HG03354 (cell line): Measurements from ENCODE around the gene ADAD2.
"Not testable (repeated sequence)": the region's sequence is repeated elsewhere in the genome, so short reads cannot be mapped to it uniquely, and the experiment has no call there.

Source experiments
- ATAC-seq: cut with Tn5 transposase; IDR thresholded peaks from one replicate; pipeline ENCODE4 v1.9.1; 2021; ENCODE audit warnings: mild to moderate bottlenecking; ENCODE audit not compliant: unreplicated experiment, poor library complexity, severe bottlenecking

The ADAD2 gene

DNA sequence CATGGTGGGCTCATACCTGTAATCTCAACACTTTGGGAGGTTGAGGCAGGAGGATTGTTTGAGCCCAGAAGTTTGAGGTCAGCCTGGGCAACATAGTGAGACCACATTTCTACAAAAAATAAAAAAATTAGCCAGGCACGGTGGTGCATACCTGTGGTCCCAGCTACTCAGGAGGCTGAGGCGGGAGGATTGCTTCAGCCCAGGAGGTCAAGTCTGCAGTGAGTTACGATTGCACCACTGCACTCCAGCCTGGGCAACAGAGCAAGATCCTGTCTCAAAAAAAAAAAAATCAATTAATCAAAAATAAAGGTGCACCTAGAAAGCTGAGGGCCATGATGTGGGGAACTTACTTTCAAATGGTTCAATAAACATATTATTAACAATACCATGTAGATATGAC is 25.2 kb downstream of the ADAD2 start:
- ATAC-seq, result not testable (repeated sequence)

GRCh38 chr16:84218176-84218823 is 27.3 kb downstream of the ADAD2 start:
- no peak for ATAC-seq

- ATAC-seq, result no peak
Measured at GRCh38 chr16:84218956-84219355, 28.0 kb downstream of the ADAD2 start.

- no peak for ATAC-seq
Measured at GRCh38 chr16:84220851-84221250, 29.9 kb downstream of the ADAD2 start.

GRCh38 chr16:84223456-84223855 is 32.5 kb downstream of the ADAD2 start:
- ATAC-seq, result no peak

DNA sequence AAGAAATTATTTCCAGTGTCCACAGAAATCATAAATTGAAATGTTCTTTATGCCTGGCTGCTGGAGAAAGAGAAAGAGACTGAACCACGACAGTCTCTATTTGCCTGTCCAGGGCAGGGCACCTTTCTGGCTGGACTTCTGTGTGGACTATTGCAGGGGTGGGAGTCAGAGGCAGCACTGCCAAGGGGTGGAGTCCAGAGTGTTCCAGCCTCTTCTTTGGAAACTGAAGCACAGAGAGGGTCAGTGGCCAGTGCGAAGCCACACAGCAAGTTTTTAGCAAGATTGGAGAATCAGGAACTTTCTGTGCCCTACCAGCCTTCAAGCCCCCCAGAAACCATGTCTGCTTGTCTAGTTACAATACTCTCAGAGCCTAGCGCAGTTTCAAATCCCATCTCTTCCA is 33.6 kb downstream of the ADAD2 start:
- no peak for ATAC-seq

- no peak for ATAC-seq
Measured at GRCh38 chr16:84225126-84225525, 34.2 kb downstream of the ADAD2 start.

DNA sequence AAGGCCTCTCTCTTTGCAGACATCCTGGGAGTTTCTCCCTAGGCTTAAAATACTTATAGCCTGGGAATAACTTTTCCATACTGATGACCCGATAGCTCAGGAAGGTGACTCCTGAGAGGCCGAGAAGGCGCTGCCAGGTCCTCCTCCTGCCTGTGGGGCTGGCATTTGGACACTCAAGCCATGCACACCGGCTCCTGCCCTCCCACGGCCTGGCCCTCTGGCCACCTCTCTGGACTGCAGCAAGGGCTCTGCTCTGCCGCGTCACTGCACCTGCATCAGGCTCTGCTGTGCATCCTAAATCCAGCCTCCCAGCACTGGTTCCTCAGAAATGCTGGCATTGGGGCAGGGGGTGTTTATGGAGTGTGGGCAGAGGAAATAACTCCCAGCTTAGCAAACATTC is 34.6 kb downstream of the ADAD2 start:
- no peak for ATAC-seq

DNA sequence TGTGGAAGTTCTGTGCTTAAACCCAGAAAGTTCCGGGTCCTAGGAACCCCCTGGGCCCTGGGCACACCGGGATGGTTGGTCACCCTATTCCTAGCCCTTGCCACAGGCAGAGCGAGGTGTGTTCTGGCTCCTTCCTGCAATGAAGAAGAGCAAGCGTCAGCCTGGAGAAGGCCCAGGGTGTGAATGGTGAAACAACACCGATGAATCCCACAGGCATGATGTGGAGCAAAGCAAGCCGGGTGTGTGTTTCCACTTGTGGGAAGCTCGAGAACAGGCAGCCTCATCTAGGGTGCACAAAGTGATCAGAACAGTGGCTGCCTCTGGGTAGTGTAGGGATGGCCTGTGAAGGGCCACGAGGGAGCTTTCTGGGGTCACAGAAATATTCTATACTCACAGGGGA is 35.1 kb downstream of the ADAD2 start:
- ATAC-seq, result no peak

DNA sequence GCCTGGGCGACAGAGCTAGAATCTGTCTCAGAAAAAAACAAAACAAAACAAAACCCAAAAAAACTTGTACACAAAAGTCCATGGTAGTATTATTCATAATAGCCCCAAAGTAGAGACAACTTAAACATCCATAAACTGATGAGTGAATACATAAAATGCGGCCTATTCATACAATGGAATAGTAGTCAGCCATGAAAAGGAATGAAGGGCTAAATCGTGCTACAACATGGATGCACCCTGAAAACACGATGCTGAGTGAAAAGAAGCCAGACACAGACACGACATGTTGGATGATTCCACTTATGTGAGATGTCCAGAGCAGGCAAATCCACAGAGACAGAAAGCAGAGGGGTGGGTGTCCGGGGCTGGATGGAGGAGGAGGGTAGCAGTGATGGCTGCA is 36.6 kb downstream of the ADAD2 start:
- ATAC-seq, result no peak

DNA sequence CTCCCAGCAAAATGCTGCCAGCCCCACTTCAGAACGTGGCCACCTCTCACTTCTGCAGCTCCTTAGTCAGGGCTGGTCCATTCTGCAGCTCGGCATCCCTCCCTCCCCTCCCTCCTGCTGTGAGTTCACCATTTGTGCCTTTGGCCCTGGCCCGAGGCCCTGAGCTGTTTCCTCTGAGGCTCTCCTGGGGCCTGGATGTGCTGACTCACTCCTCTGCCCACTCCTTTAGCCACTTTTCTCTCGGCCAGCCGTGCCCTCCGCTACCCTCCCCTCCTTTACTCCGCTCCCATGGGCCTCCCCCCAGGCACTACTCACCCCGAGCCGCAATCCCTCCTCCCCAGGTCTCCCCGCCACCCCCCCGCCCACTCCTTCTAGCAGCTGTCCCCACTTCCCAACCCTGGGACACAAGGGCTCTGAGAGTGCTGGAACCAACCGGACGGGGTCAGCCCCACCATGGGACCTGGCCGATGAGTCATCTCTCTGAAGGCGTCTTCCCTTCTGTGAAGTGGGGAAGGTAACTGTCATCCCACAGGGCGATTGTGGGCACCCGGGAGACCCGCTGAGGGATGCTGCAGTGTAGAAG is 37.4 kb downstream of the ADAD2 start:
- no peak for ATAC-seq

DNA sequence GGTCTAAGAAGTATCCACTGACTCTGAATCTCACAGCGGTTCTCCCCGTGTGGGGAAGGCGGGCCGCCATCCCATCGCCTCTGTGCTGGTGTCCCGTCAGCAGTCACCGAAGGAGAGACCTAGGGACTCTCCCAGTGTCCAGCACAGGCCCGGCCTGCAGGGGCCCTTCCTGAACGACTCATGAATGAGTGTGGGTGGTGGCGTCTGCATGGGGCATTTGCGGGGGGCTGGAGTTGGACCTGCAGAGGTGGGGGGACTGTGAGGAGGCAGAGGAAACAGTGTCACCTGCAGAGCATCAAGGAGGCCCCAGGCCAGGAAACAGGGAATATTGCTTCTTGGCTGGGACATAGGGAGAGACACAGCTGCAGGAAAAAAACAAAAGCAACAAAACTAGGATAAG is 38.5 kb downstream of the ADAD2 start:
- ATAC-seq, result no peak

DNA sequence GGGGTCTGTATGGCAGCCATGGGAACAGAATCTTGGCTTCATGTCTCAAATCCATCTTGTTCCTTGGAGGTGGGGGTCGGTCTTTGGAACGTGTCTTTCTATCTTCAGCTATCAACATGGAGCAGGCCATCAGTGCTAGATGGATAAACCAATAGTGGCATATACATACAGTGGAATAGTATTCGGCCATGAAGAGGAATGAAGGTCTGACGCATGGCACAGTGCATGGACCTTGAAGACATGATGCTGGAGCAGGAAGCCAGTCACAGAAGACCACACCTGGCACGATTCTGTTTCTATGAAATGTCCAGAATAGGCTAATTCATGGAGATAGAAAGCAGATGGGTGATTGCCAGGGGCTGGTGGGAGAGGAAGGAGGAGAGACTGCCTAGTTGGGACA is 41.1 kb downstream of the ADAD2 start:
- no peak for ATAC-seq

- no peak for ATAC-seq
Measured at GRCh38 chr16:84232969-84233368, 42.0 kb downstream of the ADAD2 start.

- ATAC-seq, result no peak
Measured at GRCh38 chr16:84233748-84234147, 42.8 kb downstream of the ADAD2 start.

GRCh38 chr16:84234321-84235241 is 43.6 kb downstream of the ADAD2 start:
- ATAC-seq, result no peak

DNA sequence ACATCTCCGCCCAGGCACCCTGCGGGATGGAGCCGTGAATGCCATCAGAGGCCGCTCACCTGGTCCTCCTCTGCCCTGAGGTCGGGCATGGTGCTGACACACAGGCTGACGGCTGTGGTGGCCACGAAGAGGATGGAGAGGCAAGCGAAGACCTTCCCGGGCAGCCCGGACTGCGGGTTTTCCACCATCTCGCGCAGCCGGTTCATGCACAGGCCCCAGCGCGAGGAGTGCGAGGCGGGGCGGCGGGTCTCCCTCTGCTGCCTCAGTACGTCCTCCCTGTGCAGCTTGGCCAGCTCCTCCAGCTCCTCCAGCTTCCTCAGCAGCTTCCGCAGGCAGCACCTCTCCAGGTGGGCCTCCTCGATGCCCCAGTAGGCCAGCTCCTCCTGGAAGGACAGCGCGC is 45.7 kb downstream of the ADAD2 start:
- ATAC-seq, result no peak

- ATAC-seq, result no peak
Measured at GRCh38 chr16:84237994-84238750, 47.2 kb downstream of the ADAD2 start.

DNA sequence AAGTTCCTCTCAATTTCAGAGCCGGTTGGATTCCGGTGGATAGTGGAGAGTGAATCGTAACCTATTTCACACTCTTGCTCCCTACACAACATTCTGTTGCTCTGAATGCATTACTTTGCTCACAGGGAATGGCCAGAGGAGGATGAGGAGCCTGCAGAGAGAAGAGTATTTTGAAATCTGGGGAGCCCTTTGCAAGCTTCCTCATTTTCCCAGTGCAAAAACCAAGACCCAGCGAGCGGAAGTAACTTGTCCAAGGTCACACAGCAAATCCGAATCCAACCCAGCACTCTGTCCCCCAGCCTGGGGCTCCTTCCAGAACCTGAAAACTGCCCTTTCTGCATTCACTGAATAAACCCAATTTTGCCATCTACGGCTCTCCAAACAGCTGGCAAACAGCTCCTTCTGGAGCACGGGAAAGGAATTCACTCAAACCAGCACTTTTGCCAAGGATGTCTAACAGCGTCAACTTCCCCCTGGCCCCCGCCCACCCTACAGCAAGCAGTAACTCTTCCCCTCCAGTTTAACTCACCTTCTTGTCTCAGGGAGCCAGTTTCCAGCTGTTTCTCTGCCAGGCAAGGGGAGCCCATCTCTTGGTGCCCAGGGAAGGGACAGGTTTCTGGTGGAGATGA is 48.3 kb downstream of the ADAD2 start:
- no peak for ATAC-seq

- ATAC-seq, result no peak
Measured at GRCh38 chr16:84239909-84240308, 49.0 kb downstream of the ADAD2 start, which contains the start of gene KCNG4. TSS of gene KCNG4 (minus strand) at chr16:84240012. CDS start at chr16:84237485, 2,527 bp downstream.
